Measurements from ENCODE around the gene SYNC.
"Not testable (repeated sequence)": the region's sequence is repeated elsewhere in the genome, so short reads cannot be mapped to it uniquely, and the experiment has no call there.

Gene SYNC

GRCh38 chr1:32693455-32694174 lies 9.0 kb downstream of the SYNC start:
- DNase-seq: no peak

GRCh38 chr1:32686387-32686786 lies 16.2 kb downstream of the SYNC start:
- no peak for DNase-seq

- DNase-seq: no peak
Measured at GRCh38 chr1:32685498-32685897, 17.1 kb downstream of the SYNC start.

- peak in 6 of 51 donors; percentile 11 to 32 (median 22) for DNase-seq
Measured at GRCh38 chr1:32684167-32684811, 18.3 kb downstream of the SYNC start.

- no peak for DNase-seq
Measured at GRCh38 chr1:32683397-32683796, 19.2 kb downstream of the SYNC start.

GRCh38 chr1:32681999-32682398 lies 20.6 kb downstream of the SYNC start:
- DNase-seq: no peak

- peak in 2 of 51 donors; percentile 9 to 25 for DNase-seq
Measured at GRCh38 chr1:32681509-32681908, 21.1 kb downstream of the SYNC start.

GRCh38 chr1:32680642-32681041 lies 21.9 kb downstream of the SYNC start:
- DNase-seq: no peak

- DNase-seq: not testable (repeated sequence)
Measured at GRCh38 chr1:32679993-32680392, 22.6 kb downstream of the SYNC start.

- no peak for DNase-seq
Measured at GRCh38 chr1:32676945-32677344, 25.6 kb downstream of the SYNC start.

GRCh38 chr1:32668716-32669115 lies 33.9 kb downstream of the SYNC start:
- DNase-seq: not testable (repeated sequence)

- DNase-seq: no peak
Measured at GRCh38 chr1:32666901-32667566, 35.5 kb downstream of the SYNC start.

GRCh38 chr1:32665915-32666314 lies 36.7 kb downstream of the SYNC start:
- DNase-seq: no peak

- no peak for DNase-seq
Measured at GRCh38 chr1:32659581-32659980, 43.0 kb downstream of the SYNC start.

GRCh38 chr1:32652244-32652962 lies 50.2 kb downstream of the SYNC start:
- DNase-seq: no peak

GRCh38 chr1:32651461-32652073 lies 51.0 kb downstream of the SYNC start:
- DNase-seq: peak in 7 of 51 donors; percentile 36 to 62 (median 50)

- DNase-seq: peak; percentile 83 to 99 (median 95)
Measured at GRCh38 chr1:32650752-32651460, 51.7 kb downstream of the SYNC start, which contains the start of gene RBBP4. RBBP4 (plus strand) TSS chr1:32651208; CDS start chr1:32651307, 99 bp downstream.

GRCh38 chr1:32650248-32650751 lies 52.3 kb downstream of the SYNC start, which contains the start of gene ZBTB8OS:
ZBTB8OS (minus strand) TSS chr1:32650550; CDS start chr1:32650529, 21 bp downstream.
- peak; percentile 15 to 94 (median 78) for DNase-seq

- DNase-seq: no peak
Measured at GRCh38 chr1:32647308-32648134, 55.0 kb downstream of the SYNC start.
